Vagina (tissue), 2 donors: ENCODE results near the gene POLG2. TPM values are rescaled to one million over a fixed set of nuclear protein-coding genes. Genes with fewer than 3 reads are reported as not detected.
A peak's percentile ranks its signal among the peaks of the same experiment; 100 is the strongest.

Experiments
- DNase-seq, 2 donors: peaks; one replicate each; pipeline ENCODE4 v3.0.0-alpha.2; 2017; ENCODE audit errors: extremely low spot score in 2 of 2
- H3K27ac ChIP-seq: fragments of 200-600 bp; sonication (generic); one replicate; pipeline ENCODE4 v1.5.1; 2019
- H3K27me3 ChIP-seq: fragments of 200-600 bp; sonication (generic); one replicate; pipeline ENCODE4 v1.5.1; 2019
- H3K36me3 ChIP-seq, 2 donors: fragments of 200-600 bp; sonication (generic); one replicate each; pipeline ENCODE4 v1.5.1; 2017 to 2019
- H3K4me1 ChIP-seq: fragments of 200-600 bp; sonication (generic); one replicate; pipeline ENCODE4 v1.5.1; 2019
- H3K4me3 ChIP-seq, 2 donors: fragments of 200-600 bp; sonication (generic); 1 replicate in 1 of 2; 2 replicates in 1 of 2; pipeline ENCODE4 v1.5.1; 2016 to 2019
- H3K9me3 ChIP-seq: fragments of 200-600 bp; sonication (generic); one replicate; pipeline ENCODE4 v1.5.1; 2019
- CTCF ChIP-seq, 3 experiments: fragments of 450-650 bp in 2 of 3; fragments of 200-600 bp in 1 of 3; sonication (generic) in 1 of 3; IDR thresholded peaks; one replicate each; pipeline ENCODE4 v1.5.1; 2017 to 2019; ENCODE audit warnings: antibody characterized with exemption in 3 of 3, mild to moderate bottlenecking in 2 of 3, moderate library complexity in 2 of 3
- POLR2A ChIP-seq, 2 donors: fragments of 450-650 bp; IDR thresholded peaks; one replicate each; pipeline ENCODE4 v1.6.1; 2017; ENCODE audit warnings: antibody characterized with exemption in 2 of 2, mild to moderate bottlenecking in 2 of 2, moderate library complexity in 2 of 2
- POLR2AphosphoS5 ChIP-seq, 2 donors: sonication (generic); formaldehyde crosslinking; IDR thresholded peaks; one replicate each; pipeline ENCODE4 v1.9.0; 2017; ENCODE audit warnings: antibody characterized with exemption in 2 of 2, mild to moderate bottlenecking in 2 of 2, low read depth in 1 of 2; ENCODE audit not compliant: insufficient read depth in 1 of 2
- intact Hi-C: fragments of 100-400 bp; cut with DNase I; formaldehyde crosslinking; loops from one replicate; pipeline ENCODE4 v1.15.1; 2023
- total RNA-seq: library from RNA; depleted of rRNA; stranded (reverse); fragments of >200 nt; gene quantifications from one replicate; pipeline ENCODE4 v1.2.3, GENCODE V29; 2016

POLG2 gene
- total RNA-seq, 1 donor from 2014 or later: 16.7 TPM

GRCh38 chr17:64458756-64459155 lies 38.1 kb downstream of the POLG2 start:
- no peak for DNase-seq
- TF ChIP-seq POLR2AphosphoS5 (IDR thresholded peaks at IDR 0.05; ENCODE audit: insufficient read depth in 1 of 2, low read depth in 1 of 2) (no peak), POLR2A (IDR thresholded peaks at IDR 0.05) (no peak), CTCF (IDR thresholded peaks at IDR 0.05) (no peak)
- no peaks in the 10 kb centered on the region for H3K27me3 ChIP-seq
- H3K9me3 ChIP-seq: no peaks in the 10 kb centered on the region
- H3K27ac ChIP-seq: no peak overlapping the region
- intact Hi-C loops: no loop called here
- H3K4me3 ChIP-seq: no peak overlapping the region
- no peaks in the 10 kb centered on the region for H3K36me3 ChIP-seq
- no peaks in the 10 kb centered on the region for H3K4me1 ChIP-seq

GRCh38 chr17:64457156-64457555 lies 39.7 kb downstream of the POLG2 start:
- H3K27ac ChIP-seq: no peak overlapping the region
- no peak for TF ChIP-seq POLR2A (IDR thresholded peaks at IDR 0.05)
- H3K36me3 ChIP-seq: no peaks in the 10 kb centered on the region
- no peaks in the 10 kb centered on the region for H3K9me3 ChIP-seq
- H3K4me1 ChIP-seq: no peaks in the 10 kb centered on the region
- no peak for DNase-seq
- no peaks in the 10 kb centered on the region for H3K27me3 ChIP-seq
- H3K4me3 ChIP-seq: no peak overlapping the region
- intact Hi-C loops: no loop called here

- Histone ChIP-seq H3K36me3 (no peaks in the 10 kb centered on the region), H3K9me3 (no peaks in the 10 kb centered on the region), H3K4me1 (no peaks in the 10 kb centered on the region), H3K27me3 (no peaks in the 10 kb centered on the region), H3K27ac (no peak overlapping the region), H3K4me3 (no peak overlapping the region)
- no peak for DNase-seq
- TF ChIP-seq POLR2AphosphoS5 (IDR thresholded peaks at IDR 0.05; ENCODE audit: insufficient read depth in 1 of 2, low read depth in 1 of 2): no peak
- no peak for TF ChIP-seq POLR2A (IDR thresholded peaks at IDR 0.05)
- no peak for TF ChIP-seq CTCF (IDR thresholded peaks at IDR 0.05)
- intact Hi-C loops: no loop called here
These were observed 40.6 kb downstream of the POLG2 start for GRCh38 chr17:64455993-64456885.

- intact Hi-C loops: no loop called here
- Histone ChIP-seq H3K27me3 (no peaks in the 10 kb centered on the region), H3K9me3 (no peaks in the 10 kb centered on the region)
These were observed 47.3 kb downstream of the POLG2 start for GRCh38 chr17:64449545-64449944.

More at GRCh38 chr17:64449545-64449944, 47.3 kb downstream of the POLG2 start:
- H3K36me3 ChIP-seq: no peaks in the 10 kb centered on the region
- no peak for DNase-seq
- no peak overlapping the region for H3K4me3 ChIP-seq
- H3K27ac ChIP-seq: peak overlapping the region; percentile 56
- H3K4me1 ChIP-seq: peaks cover 11% of the 10 kb centered on the region
- TF ChIP-seq CTCF (IDR thresholded peaks at IDR 0.05) (no peak), POLR2A (IDR thresholded peaks at IDR 0.05) (no peak), POLR2AphosphoS5 (IDR thresholded peaks at IDR 0.05; ENCODE audit: insufficient read depth in 1 of 2, low read depth in 1 of 2) (no peak)
